Esophagus squamous epithelium (tissue), 5 donors: ENCODE measurements around the gene UBE2E1. TPM values are rescaled to one million over a fixed set of nuclear protein-coding genes. Genes with fewer than 3 reads are reported as not detected.

Experiments
- DNase-seq: peaks from one replicate; lab custom pipeline; 2025; lab: John Stamatoyannopoulos, UW
- H3K27ac ChIP-seq, 4 donors: fragments of 200-600 bp; sonication (generic); one replicate each; pipeline ENCODE4 v1.5.1; 2016 to 2019; ENCODE audit warnings: mild to moderate bottlenecking in 1 of 4
- H3K27me3 ChIP-seq, 4 donors: fragments of 200-600 bp; sonication (generic); 1 replicate in 3 of 4; 2 replicates in 1 of 4; pipeline versions ENCODE4 v1.5.1 to v1.6.0; 2017 to 2021; ENCODE audit warnings: antibody characterized with exemption in 1 of 4
- H3K36me3 ChIP-seq, 3 donors: fragments of 200-600 bp; sonication (generic); one replicate each; pipeline ENCODE4 v1.5.1; 2016 to 2019
- H3K4me1 ChIP-seq, 3 donors: fragments of 200-600 bp; sonication (generic); one replicate each; pipeline ENCODE4 v1.5.1; 2017 to 2019
- H3K4me3 ChIP-seq, 4 donors: fragments of 200-600 bp; sonication (generic); 1 replicate in 3 of 4; 2 replicates in 1 of 4; pipeline ENCODE4 v1.5.1; 2016 to 2019; ENCODE audit warnings: mild to moderate bottlenecking in 2 of 4, moderate library complexity in 1 of 4
- H3K9me3 ChIP-seq, 3 donors: fragments of 200-600 bp; sonication (generic); one replicate each; pipeline ENCODE4 v1.5.1; 2016 to 2019
- POLR2A ChIP-seq, 4 donors: fragments of 450-650 bp; IDR thresholded peaks; one replicate each; pipeline ENCODE4 v1.6.1; 2017; ENCODE audit warnings: antibody characterized with exemption in 4 of 4, mild to moderate bottlenecking in 4 of 4, moderate library complexity in 3 of 4
- WGBS, 2 donors: methylation state at CpG; one replicate each; pipeline ENCODE4 v1.1.5; 2018; 5-methylcytosine and 5-hydroxymethylcytosine counted together
- intact Hi-C: fragments of 100-400 bp; cut with DNase I; formaldehyde crosslinking; loops from one replicate; pipeline ENCODE4 v1.15.0; 2022
- total RNA-seq, 4 donors: library from RNA; depleted of rRNA; stranded (reverse); fragments of >200 nt; gene quantifications; one replicate each; pipeline ENCODE4 v1.1.0, GENCODE V29; 2016
- TF ChIP-seq, protein P1 (sequence below), 6 experiments: fragments of 450-650 bp in 4 of 6; fragments of 200-600 bp in 2 of 6; sonication (generic) in 2 of 6; IDR thresholded peaks; one replicate each; pipeline ENCODE4 v1.5.1; 2016 to 2019; ENCODE audit warnings: antibody characterized with exemption in 6 of 6, mild to moderate bottlenecking in 4 of 6, moderate library complexity in 4 of 6
- donor health status: DM: yes; HTN: yes; CAD: no.

UBE2E1 gene
- total RNA-seq, 4 donors from 2014 or later: 83.9 to 115 (median 104) TPM

- no peak overlapping the region for H3K27ac ChIP-seq
- peaks cover 0 to 9% (median 0%) of the 10 kb centered on the region in 4 donors for H3K27me3 ChIP-seq
- no peaks in the 10 kb centered on the region for H3K9me3 ChIP-seq
- intact Hi-C loops: no loop called here
- TF ChIP-seq, protein P1, sequence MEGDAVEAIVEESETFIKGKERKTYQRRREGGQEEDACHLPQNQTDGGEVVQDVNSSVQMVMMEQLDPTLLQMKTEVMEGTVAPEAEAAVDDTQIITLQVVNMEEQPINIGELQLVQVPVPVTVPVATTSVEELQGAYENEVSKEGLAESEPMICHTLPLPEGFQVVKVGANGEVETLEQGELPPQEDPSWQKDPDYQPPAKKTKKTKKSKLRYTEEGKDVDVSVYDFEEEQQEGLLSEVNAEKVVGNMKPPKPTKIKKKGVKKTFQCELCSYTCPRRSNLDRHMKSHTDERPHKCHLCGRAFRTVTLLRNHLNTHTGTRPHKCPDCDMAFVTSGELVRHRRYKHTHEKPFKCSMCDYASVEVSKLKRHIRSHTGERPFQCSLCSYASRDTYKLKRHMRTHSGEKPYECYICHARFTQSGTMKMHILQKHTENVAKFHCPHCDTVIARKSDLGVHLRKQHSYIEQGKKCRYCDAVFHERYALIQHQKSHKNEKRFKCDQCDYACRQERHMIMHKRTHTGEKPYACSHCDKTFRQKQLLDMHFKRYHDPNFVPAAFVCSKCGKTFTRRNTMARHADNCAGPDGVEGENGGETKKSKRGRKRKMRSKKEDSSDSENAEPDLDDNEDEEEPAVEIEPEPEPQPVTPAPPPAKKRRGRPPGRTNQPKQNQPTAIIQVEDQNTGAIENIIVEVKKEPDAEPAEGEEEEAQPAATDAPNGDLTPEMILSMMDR (IDR thresholded peaks at IDR 0.05): no peak
- no peak for TF ChIP-seq POLR2A (IDR thresholded peaks at IDR 0.05)
- H3K36me3 ChIP-seq: no peaks in the 10 kb centered on the region
- no peak overlapping the region for H3K4me3 ChIP-seq
- WGBS, 2 donors: 86 to 100% methylated on average over 1 of the region's 1 CpG
- peaks cover 0 to 11% (median 9%) of the 10 kb centered on the region in 3 donors for H3K4me1 ChIP-seq
- DNase-seq: no peak
Observed at GRCh38 chr3:23781051-23781450, 24.7 kb upstream of the UBE2E1 start.

- Histone ChIP-seq H3K36me3 (no peaks in the 10 kb centered on the region), H3K4me1 (peaks cover 0 to 6% (median 5%) of the 10 kb centered on the region in 3 donors), H3K4me3 (no peak overlapping the region), H3K27me3 (peaks cover 0 to 9% (median 0%) of the 10 kb centered on the region in 4 donors), H3K9me3 (no peaks in the 10 kb centered on the region), H3K27ac (no peak overlapping the region)
- WGBS, 2 donors: 88 to 93% methylated on average over 1 of the region's 1 CpG
- intact Hi-C loops: no loop called here
- no peak for DNase-seq
- no peak for TF ChIP-seq POLR2A (IDR thresholded peaks at IDR 0.05)
- TF ChIP-seq, protein P1 (IDR thresholded peaks at IDR 0.05): no peak
Observed at GRCh38 chr3:23781871-23782270, 23.9 kb upstream of the UBE2E1 start.

DNA sequence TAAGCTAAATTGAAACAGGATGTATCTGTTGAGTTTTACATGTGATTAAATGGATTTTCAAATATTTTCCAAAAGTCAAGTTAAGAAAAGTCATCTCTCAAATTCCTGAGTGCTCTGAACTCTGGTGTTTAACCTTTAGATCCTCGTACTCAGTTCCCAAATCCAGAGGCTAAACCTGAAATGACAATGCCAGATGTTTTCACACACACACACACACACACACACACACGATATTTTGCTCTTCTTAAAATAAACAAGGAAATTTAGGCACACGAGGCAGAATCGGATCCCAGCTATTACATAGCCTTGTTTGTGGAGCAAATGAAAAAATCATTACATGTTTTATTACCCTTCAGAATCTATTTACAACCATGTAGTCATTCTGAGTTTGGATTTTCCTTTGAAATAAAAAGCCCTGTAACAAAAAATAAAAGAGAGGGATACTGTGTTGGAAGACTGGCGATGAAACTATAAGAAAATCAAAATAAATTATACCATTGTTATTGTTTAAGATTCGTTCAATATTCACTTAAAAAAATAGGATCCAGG, 20.6 kb upstream of the UBE2E1 start:
- Histone ChIP-seq H3K4me3 (no peak overlapping the region), H3K27me3 (peaks cover 0 to 9% (median 0%) of the 10 kb centered on the region in 4 donors), H3K9me3 (no peaks in the 10 kb centered on the region), H3K36me3 (no peaks in the 10 kb centered on the region), H3K27ac (no peak overlapping the region), H3K4me1 (peaks cover 0 to 5% (median 0%) of the 10 kb centered on the region in 3 donors)
- intact Hi-C loops: no loop called here
- 51 to 55% methylated on average over 6 of the region's 6 CpGs for WGBS, 2 donors
- TF ChIP-seq POLR2A (IDR thresholded peaks at IDR 0.05): no peak
- TF ChIP-seq, protein P1 (IDR thresholded peaks at IDR 0.05): no peak
- DNase-seq: no peak

DNA sequence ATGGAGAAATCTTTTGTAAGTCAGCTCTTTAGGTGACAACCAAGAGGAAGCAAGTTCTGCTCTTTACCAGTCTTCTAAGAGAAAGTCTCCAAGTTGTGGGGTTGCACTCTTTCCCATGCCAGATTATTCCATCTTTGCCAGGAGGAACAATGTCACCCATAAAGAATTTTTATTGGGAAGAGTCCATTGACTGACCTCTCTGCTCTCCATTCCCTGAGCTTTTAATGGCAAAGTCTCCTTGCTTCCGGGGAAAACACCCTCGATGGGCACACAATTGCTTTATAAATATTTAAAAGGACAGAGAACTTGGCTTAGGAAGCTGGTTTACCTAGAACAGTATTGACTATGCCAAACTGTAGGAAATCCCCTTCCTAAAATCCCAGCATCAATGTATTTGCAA, 19.9 kb upstream of the UBE2E1 start:
- TF ChIP-seq POLR2A (IDR thresholded peaks at IDR 0.05): no peak
- TF ChIP-seq, protein P1 (IDR thresholded peaks at IDR 0.05): no peak
- no peak overlapping the region for H3K4me3 ChIP-seq
- no peaks in the 10 kb centered on the region for H3K9me3 ChIP-seq
- no peaks in the 10 kb centered on the region for H3K36me3 ChIP-seq
- peaks cover 0 to 9% (median 0%) of the 10 kb centered on the region in 4 donors for H3K27me3 ChIP-seq
- DNase-seq: no peak
- 16 to 32% methylated on average over 2 of the region's 2 CpGs for WGBS, 2 donors
- peaks cover 0 to 5% (median 0%) of the 10 kb centered on the region in 3 donors for H3K4me1 ChIP-seq
- intact Hi-C loops: no loop called here
- H3K27ac ChIP-seq: no peak overlapping the region

DNA sequence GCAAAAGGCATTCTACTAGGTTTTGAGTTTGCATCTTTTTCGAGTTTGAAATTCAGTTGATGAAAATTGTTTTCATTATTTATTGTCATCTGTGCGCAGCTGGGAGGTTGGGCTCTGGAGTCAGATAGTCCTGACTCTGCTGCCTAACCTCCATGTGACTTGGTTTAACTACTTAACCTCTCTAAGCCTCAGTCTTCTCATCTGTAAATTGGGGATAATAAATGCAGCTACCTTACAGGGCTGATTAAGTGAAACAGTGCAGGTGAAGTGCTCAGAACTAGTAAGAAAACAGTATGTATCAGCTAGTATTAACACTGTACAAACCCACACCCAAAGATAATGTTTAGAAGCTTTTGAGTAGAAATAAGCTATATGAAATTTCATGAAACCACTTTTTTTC, 14.1 kb upstream of the UBE2E1 start:
- Histone ChIP-seq H3K4me1 (peaks cover 0 to 8% (median 0%) of the 10 kb centered on the region in 3 donors), H3K27me3 (no peaks in the 10 kb centered on the region), H3K36me3 (no peaks in the 10 kb centered on the region), H3K27ac (no peak overlapping the region), H3K4me3 (no peak overlapping the region), H3K9me3 (no peaks in the 10 kb centered on the region)
- TF ChIP-seq, protein P1 (IDR thresholded peaks at IDR 0.05): no peak
- TF ChIP-seq POLR2A (IDR thresholded peaks at IDR 0.05): no peak
- intact Hi-C loops: no loop called here
- WGBS, 2 donors: 81 to 89% methylated on average over 2 of the region's 2 CpGs
- DNase-seq: no peak
